Nephron progenitor cell (in vitro differentiated cells): ENCODE data around the gene ELP5.

Experiments used
- DNase-seq: peaks from one replicate; pipeline ENCODE4 v3.0.0; 2021
- H3K27ac Mint-ChIP-seq: 2 replicates; pipeline ENCODE4 v1.8.0; 2021; ENCODE audit warnings: mild to moderate bottlenecking, moderate library complexity, mixed read lengths
- H3K27me3 Mint-ChIP-seq: 2 replicates; pipeline ENCODE4 v1.8.0; 2021; ENCODE audit warnings: mild to moderate bottlenecking, low read depth, mixed read lengths; ENCODE audit not compliant: poor library complexity
- H3K36me3 Mint-ChIP-seq: 2 replicates; pipeline ENCODE4 v1.8.0; 2021; ENCODE audit warnings: low read depth, mixed read lengths
- H3K4me1 Mint-ChIP-seq: 2 replicates; pipeline ENCODE4 v1.8.0; 2021; ENCODE audit warnings: mixed read lengths
- H3K4me3 Mint-ChIP-seq: 2 replicates; pipeline ENCODE4 v1.8.0; 2021; ENCODE audit warnings: mild to moderate bottlenecking, moderate library complexity, mixed read lengths
- H3K9me3 Mint-ChIP-seq: 2 replicates; pipeline ENCODE4 v1.8.0; 2021; ENCODE audit warnings: mild to moderate bottlenecking, moderate library complexity, mixed read lengths
- CTCF ChIP-seq: fragments of 200-600 bp; sonication (generic); IDR thresholded peaks from 2 replicates; pipeline ENCODE4 v1.5.0; 2021; ENCODE audit warnings: antibody characterized with exemption

The ELP5 gene

GRCh38 chr17:7248796-7249195, 3.2 kb upstream of the ELP5 start:
- Mint-ChIP-seq H3K36me3 (peaks cover 33% of the 10 kb centered on the region), H3K9me3 (no peaks in the 10 kb centered on the region)

GRCh38 chr17:7249214-7249613, 2.8 kb upstream of the ELP5 start:
- Mint-ChIP-seq H3K4me3 (peak overlapping the region; percentile 98), H3K36me3 (peaks cover 32% of the 10 kb centered on the region), H3K27me3 (no peaks in the 10 kb centered on the region), H3K4me1 (peaks cover 46% of the 10 kb centered on the region), H3K27ac (peak overlapping the region; percentile 90), H3K9me3 (no peaks in the 10 kb centered on the region)
- no peak for DNase-seq
- no peak for TF ChIP-seq CTCF

More at GRCh38 chr17:7248796-7249195, 3.2 kb upstream of the ELP5 start:
- H3K27ac Mint-ChIP-seq = peak overlapping the region; percentile 90
- no peaks in the 10 kb centered on the region for H3K27me3 Mint-ChIP-seq
- DNase-seq = no peak
- peak overlapping the region; percentile 98 for H3K4me3 Mint-ChIP-seq
- no peak for TF ChIP-seq CTCF
- H3K4me1 Mint-ChIP-seq = peaks cover 44% of the 10 kb centered on the region

GRCh38 chr17:7249830-7250229, 2.2 kb upstream of the ELP5 start:
- Mint-ChIP-seq H3K4me3 (peak overlapping the region; percentile 98), H3K9me3 (no peaks in the 10 kb centered on the region), H3K27ac (peak overlapping the region; percentile 93), H3K4me1 (peaks cover 50% of the 10 kb centered on the region), H3K27me3 (peaks cover 2% of the 10 kb centered on the region), H3K36me3 (peaks cover 31% of the 10 kb centered on the region)
- DNase-seq = no peak
- TF ChIP-seq CTCF = no peak

DNA sequence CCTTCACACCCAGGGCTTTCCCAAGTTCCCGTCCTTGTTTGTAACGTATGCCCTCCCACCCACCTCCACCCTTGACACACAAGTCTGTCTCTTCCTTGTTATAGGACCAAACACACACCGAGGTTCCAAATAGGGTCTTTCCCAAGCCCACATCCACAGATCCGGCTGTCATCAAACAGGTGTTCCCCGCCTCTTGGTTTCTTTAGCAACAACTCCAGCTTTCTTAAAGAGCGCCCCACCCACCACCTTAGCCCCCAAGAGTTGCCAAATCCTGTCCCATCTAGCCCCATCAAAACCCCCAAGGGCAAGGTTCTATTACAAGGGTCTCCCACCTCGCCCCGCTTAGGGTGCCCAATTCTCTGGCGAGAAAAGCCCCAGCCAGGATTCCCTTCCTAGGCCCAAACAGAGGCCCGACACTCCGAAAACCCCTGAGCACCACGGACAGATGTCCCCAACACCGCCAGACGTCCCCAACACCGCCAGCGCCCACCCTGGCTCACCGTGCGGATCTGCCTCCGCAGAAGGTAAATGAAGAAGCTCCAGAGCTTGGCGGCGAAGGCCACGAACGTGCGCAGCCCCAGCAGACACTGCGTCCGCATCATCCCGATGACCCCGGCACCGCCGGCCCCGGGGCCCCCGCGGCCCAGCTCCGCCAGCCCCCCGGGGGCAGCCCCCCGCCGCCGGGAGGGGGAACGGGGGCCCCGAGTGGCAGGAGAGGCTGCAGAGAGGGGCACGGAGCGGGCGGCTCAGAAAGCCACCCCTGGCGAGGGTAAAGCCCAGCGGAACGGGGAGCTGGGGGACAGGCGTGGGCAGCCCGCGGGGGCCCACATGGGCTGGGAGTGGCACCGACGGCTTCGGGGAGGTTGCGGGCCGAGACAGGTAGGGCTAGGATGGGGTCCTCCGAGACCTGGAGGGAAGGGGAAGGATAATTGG, 1.1 kb upstream of the ELP5 start:
- peak; percentile 46 for DNase-seq
- TF ChIP-seq CTCF = no peak
- Mint-ChIP-seq H3K27me3 (peaks cover 2% of the 10 kb centered on the region), H3K9me3 (no peaks in the 10 kb centered on the region), H3K27ac (peak overlapping the region; percentile 97), H3K4me1 (peaks cover 51% of the 10 kb centered on the region), H3K36me3 (peaks cover 29% of the 10 kb centered on the region), H3K4me3 (peak overlapping the region; percentile 98)

DNA sequence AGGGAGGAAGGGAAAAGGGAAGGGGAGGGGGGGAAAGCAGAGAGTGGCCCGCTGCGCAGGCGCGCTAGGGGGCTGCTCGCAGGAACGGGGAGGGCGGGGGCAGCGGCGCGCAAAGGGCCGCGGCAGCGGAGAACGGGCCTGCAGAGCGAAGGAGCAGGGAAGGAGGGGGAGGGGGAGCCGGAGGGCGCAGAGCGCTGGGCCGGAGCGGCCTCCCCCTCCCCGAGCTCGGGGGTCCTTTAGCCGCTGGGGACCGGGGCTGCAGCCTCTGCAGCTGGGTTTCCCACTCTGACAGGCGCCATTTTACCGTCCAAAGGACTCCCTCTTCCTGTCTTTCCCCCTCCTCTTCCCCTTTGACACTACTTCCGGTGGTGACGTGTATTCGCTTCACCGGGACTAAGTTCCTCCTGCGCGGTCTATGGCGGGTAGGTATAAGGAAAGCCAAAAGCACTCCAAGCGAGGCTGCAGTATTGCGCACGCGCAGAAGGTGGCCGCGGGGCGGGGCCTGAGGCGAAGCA, 297 bp upstream of the ELP5 start, which contains the start of gene CTDNEP1:
Gene CTDNEP1, minus strand, starts transcription at position 74 of the 515 bp plus-strand sequence. CDS start 438 bp downstream, outside the sequence.
- TF ChIP-seq CTCF = no peak
- Mint-ChIP-seq H3K36me3 (peaks cover 27% of the 10 kb centered on the region), H3K27me3 (peaks cover 2% of the 10 kb centered on the region), H3K4me1 (peaks cover 51% of the 10 kb centered on the region), H3K27ac (peak within 1 kb of the TSS; percentile 100), H3K9me3 (no peaks in the 10 kb centered on the region), H3K4me3 (peak within 1 kb of the TSS; percentile 98)
- DNase-seq = peak; percentile 99
